SK-N-SH (cell line): ENCODE measurements around the gene ELMO3. TPM values are rescaled to one million over a fixed set of nuclear protein-coding genes. Genes with fewer than 3 reads are reported as not detected.

Source experiments
- CTCF ChIA-PET: fragments of 300-600, 350-600 bp; formaldehyde crosslinking; extraction: SDS; loops from one replicate; lab custom pipeline; 2021; lab: Yijun Ruan, JAX
- POLR2A ChIA-PET: fragments of 350-600 bp; sonication (Branson Sonifier 250); formaldehyde crosslinking; extraction: SDS; loops from one replicate; lab custom pipeline; 2020; ENCODE audit warnings: antibody characterized with exemption, inconsistent platforms; lab: Yijun Ruan, JAX
- DNase-seq: peaks from one replicate; pipeline ENCODE4 v3.0.0; 2012
- H2AFZ ChIP-seq: fragments of 200-600 bp; sonication (generic); 2 replicates; pipeline ENCODE4 v1.8.1; 2016; ENCODE audit warnings: antibody characterized with exemption, mild to moderate bottlenecking, low read depth
- H3F3A ChIP-seq: fragments of 200-600 bp; sonication (generic); replicated peaks from 2 replicates; pipeline ENCODE3; 2016; ENCODE audit warnings: antibody characterized with exemption, mild to moderate bottlenecking; ENCODE audit not compliant: insufficient read depth
- H3K27ac ChIP-seq, 2 experiments: fragments of 200-500 bp in 1 of 2; fragments of 200-600 bp in 1 of 2; sonication (Bioruptor generic) in 1 of 2; sonication (generic), shearing (Covaris generic) in 1 of 2; 2 replicates each; pipeline versions ENCODE4 v1.5.1 to v1.6.1; 2014 to 2016; ENCODE audit warnings: low read depth in 2 of 2, inconsistent platforms in 1 of 2, low read length in 1 of 2, mild to moderate bottlenecking in 1 of 2, mixed read lengths in 1 of 2
- H3K27me3 ChIP-seq: fragments of 200-600 bp; sonication (generic), shearing (Covaris generic); 2 replicates; pipeline ENCODE4 v1.6.1; 2016; ENCODE audit warnings: mixed run types; ENCODE audit not compliant: insufficient read depth
- H3K36me3 ChIP-seq, 2 experiments: fragments of 200-500 bp in 1 of 2; fragments of 200-600 bp in 1 of 2; sonication (Bioruptor generic) in 1 of 2; sonication (generic) in 1 of 2; replicated peaks in 1 of 2; 2 replicates each; pipeline versions ENCODE3 to v1.5.1; 2014 to 2016; ENCODE audit warnings: low read length in 1 of 2, mild to moderate bottlenecking in 1 of 2; ENCODE audit not compliant: insufficient read depth in 2 of 2, control insufficient read depth in 1 of 2
- H3K4me1 ChIP-seq, 2 experiments: fragments of 200-500 bp in 1 of 2; fragments of 200-600 bp in 1 of 2; sonication (Bioruptor generic) in 1 of 2; sonication (generic), shearing (Covaris generic) in 1 of 2; 2 replicates each; pipeline versions ENCODE4 v1.5.1 to v1.6.1; 2014 to 2016; ENCODE audit warnings: low read depth in 1 of 2, low read length in 1 of 2, mixed run types in 1 of 2; ENCODE audit not compliant: insufficient read depth in 2 of 2, control insufficient read depth in 1 of 2
- H3K4me2 ChIP-seq: fragments of 200-600 bp; sonication (generic), shearing (Covaris generic); 2 replicates; pipeline ENCODE4 v1.6.1; 2017; ENCODE audit warnings: mixed run types
- H3K4me3 ChIP-seq, 2 experiments: fragments of 200-500 bp in 1 of 2; fragments of 200-600 bp in 1 of 2; sonication (Bioruptor generic) in 1 of 2; sonication (generic), shearing (Covaris generic) in 1 of 2; 2 replicates each; pipeline versions ENCODE4 v1.5.1 to v1.8.1; 2014 to 2016; ENCODE audit warnings: low read depth in 2 of 2, inconsistent platforms in 1 of 2, low read length in 1 of 2, mild to moderate bottlenecking in 1 of 2, mixed read lengths in 1 of 2, moderate library complexity in 1 of 2
- H3K79me2 ChIP-seq: fragments of 200-600 bp; sonication (generic); 2 replicates; pipeline ENCODE4 v1.8.1; 2017; ENCODE audit warnings: mild to moderate bottlenecking; ENCODE audit not compliant: insufficient read depth
- H3K9ac ChIP-seq: fragments of 200-600 bp; sonication (generic); 2 replicates; pipeline ENCODE4 v1.6.1; 2017; ENCODE audit warnings: mixed run types
- H3K9me2 ChIP-seq: fragments of 200-600 bp; sonication (generic); 2 replicates; pipeline ENCODE4 v1.6.1; 2017; ENCODE audit warnings: mixed run types
- H3K9me3 ChIP-seq: fragments of 200-600 bp; sonication (generic); 2 replicates; pipeline ENCODE4 v1.6.1; 2017; ENCODE audit warnings: mixed run types, mild to moderate bottlenecking, moderate library complexity
- H4K20me1 ChIP-seq: fragments of 200-600 bp; sonication (generic); 2 replicates; pipeline ENCODE4 v1.6.1; 2017; ENCODE audit warnings: mild to moderate bottlenecking, mixed run types; ENCODE audit not compliant: insufficient read depth
- CHD2 ChIP-seq: fragments of 150-350 bp; IDR thresholded peaks from 2 replicates; pipeline ENCODE4 v1.6.1; 2018; ENCODE audit warnings: low read length; ENCODE audit not compliant: partially characterized antibody
- EZH2phosphoT487 ChIP-seq: fragments of 200-600 bp; sonication (generic); IDR thresholded peaks from 2 replicates; pipeline ENCODE4 v1.6.1; 2017; ENCODE audit warnings: low read depth, mixed run types, mild to moderate bottlenecking, antibody characterized with exemption, moderate library complexity, borderline replicate concordance
- FOXJ3 ChIP-seq: sonication (generic); formaldehyde crosslinking; IDR thresholded peaks from 2 replicates; pipeline ENCODE4 v1.5.1; 2020; ENCODE audit warnings: mild to moderate bottlenecking, missing genetic modification reagents
- FOXM1 ChIP-seq: IDR thresholded peaks from 2 replicates; pipeline ENCODE4 v1.4.0; 2012; ENCODE audit warnings: low read depth, mild to moderate bottlenecking
- GABPA ChIP-seq: IDR thresholded peaks from 2 replicates; pipeline ENCODE4 v1.4.0; 2012; ENCODE audit warnings: low read depth, mild to moderate bottlenecking
- GATA2 ChIP-seq: sonication (generic); formaldehyde crosslinking; IDR thresholded peaks from 2 replicates; pipeline ENCODE4 v1.5.0; 2020; ENCODE audit warnings: mild to moderate bottlenecking, missing genetic modification reagents
- MAX ChIP-seq: IDR thresholded peaks from 2 replicates; pipeline ENCODE4 v1.4.0; 2012; ENCODE audit warnings: low read depth
- NFIC ChIP-seq: IDR thresholded peaks from 2 replicates; pipeline ENCODE4 v1.4.0; 2012; ENCODE audit warnings: borderline replicate concordance
- POLR2AphosphoS5 ChIP-seq: IDR thresholded peaks from 2 replicates; pipeline ENCODE4 v1.6.1; 2012; ENCODE audit warnings: low read depth, low read length
- REST ChIP-seq: IDR thresholded peaks from 2 replicates; pipeline ENCODE4 v1.6.1; 2012; ENCODE audit warnings: mild to moderate bottlenecking, low read depth, low read length, moderate library complexity
- SMC3 ChIP-seq: IDR thresholded peaks from 2 replicates; pipeline ENCODE4 v1.6.1; 2012; ENCODE audit warnings: low read depth, low read length, improper control_type of control experiment
- YY1 ChIP-seq: IDR thresholded peaks from 2 replicates; pipeline ENCODE4 v1.4.0; 2012; ENCODE audit warnings: low read depth, mild to moderate bottlenecking
- WGBS: methylation state at CpG from one replicate; pipeline ENCODE4 v1.1.6; 2017; ENCODE audit warnings: low lambda C conversion rate; 5-methylcytosine and 5-hydroxymethylcytosine counted together
- polyA plus RNA-seq, 3 experiments: library from polyadenylated mRNA; depleted of rRNA; stranded (reverse); fragments of >200 nt; gene quantifications; 2 replicates each; pipeline ENCODE4 v1.2.3, GENCODE V29; 2012
- TF ChIP-seq, protein P1 (sequence below): fragments of 150-350 bp; IDR thresholded peaks from 2 replicates; pipeline ENCODE4 v1.6.1; 2016; ENCODE audit warnings: mild to moderate bottlenecking, low read depth, low read length

The ELMO3 gene
- polyA plus RNA-seq, 1 of the 3 experiments (the other 2 are of a cell fraction), result 2.3 TPM

- peak overlapping the region; percentile 88 for H3K4me2 ChIP-seq
- no peaks in the 10 kb centered on the region for H3K9me2 ChIP-seq
- no peak overlapping the region for H2AFZ ChIP-seq
- peaks cover 0 to 4% of the 10 kb centered on the region in 2 experiments for H3K36me3 ChIP-seq
- no peaks in the 10 kb centered on the region for H3K79me2 ChIP-seq
- no peak overlapping the region for H3K9ac ChIP-seq
- DNase-seq, result no peak
- WGBS, result 86% methylated on average over 7 of the region's 7 CpGs
- TF ChIP-seq REST (no peak), GATA2 (no peak), NFIC (no peak), FOXJ3 (CRISPR knock-in tag) (no peak), MAX (no peak), GABPA (no peak), YY1 (no peak), SMC3 (no peak), FOXM1 (no peak), EZH2phosphoT487 (no peak), CHD2 (no peak), POLR2AphosphoS5 (no peak)
- TF ChIP-seq, protein P1, sequence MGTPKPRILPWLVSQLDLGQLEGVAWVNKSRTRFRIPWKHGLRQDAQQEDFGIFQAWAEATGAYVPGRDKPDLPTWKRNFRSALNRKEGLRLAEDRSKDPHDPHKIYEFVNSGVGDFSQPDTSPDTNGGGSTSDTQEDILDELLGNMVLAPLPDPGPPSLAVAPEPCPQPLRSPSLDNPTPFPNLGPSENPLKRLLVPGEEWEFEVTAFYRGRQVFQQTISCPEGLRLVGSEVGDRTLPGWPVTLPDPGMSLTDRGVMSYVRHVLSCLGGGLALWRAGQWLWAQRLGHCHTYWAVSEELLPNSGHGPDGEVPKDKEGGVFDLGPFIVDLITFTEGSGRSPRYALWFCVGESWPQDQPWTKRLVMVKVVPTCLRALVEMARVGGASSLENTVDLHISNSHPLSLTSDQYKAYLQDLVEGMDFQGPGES, result no peak
- no peaks in the 10 kb centered on the region for H3K27me3 ChIP-seq
- peaks cover 26% of the 10 kb centered on the region for H4K20me1 ChIP-seq
- H3F3A ChIP-seq, result peaks cover 14% of the 10 kb centered on the region
- no peak overlapping the region for H3K4me3 ChIP-seq
- CTCF ChIA-PET, result interaction anchor here (1.0 to 14.2 kb wide), 10 partner anchors 12 to 263 kb away, joined by 3 to 470 read pairs (median 6); partner anchors contain the start of genes CBFB and NOL3
- peaks cover 4 to 24% of the 10 kb centered on the region in 2 experiments; a peak in 1 of 4 replicates for H3K4me1 ChIP-seq
- H3K27ac ChIP-seq, result no peak overlapping the region
- POLR2A ChIA-PET, result no interaction called here
- H3K9me3 ChIP-seq, result no peaks in the 10 kb centered on the region
Observed at GRCh38 chr16:67157892-67158635, 40.9 kb upstream of the ELMO3 start.
